PC-3 (cell line): ENCODE data around the gene OR8A1.
"Not testable (repeated sequence)": the region's sequence is repeated elsewhere in the genome, so short reads cannot be mapped to it uniquely, and the experiment has no call there.

ENCODE experiments used
- CTCF ChIP-seq: fragments of 300-600 bp; sonication (generic); conservative IDR thresholded peaks from 2 replicates; pipeline ENCODE4 v1.5.1; 2017; ENCODE audit warnings: antibody characterized with exemption, low read depth, mild to moderate bottlenecking, low read length
- EZH2 ChIP-seq: fragments of 300-600 bp; sonication (generic); IDR thresholded peaks from one replicate; pipeline ENCODE4 v1.6.1; 2017; ENCODE audit warnings: antibody characterized with exemption, mild to moderate bottlenecking, low read length; ENCODE audit not compliant: unreplicated experiment
- EZH2phosphoT487 ChIP-seq: fragments of 300-600 bp; sonication (generic); IDR thresholded peaks from 2 replicates; pipeline ENCODE4 v1.6.1; 2018; ENCODE audit warnings: mild to moderate bottlenecking, antibody characterized with exemption, low read length, borderline replicate concordance

- not testable (repeated sequence) for TF ChIP-seq CTCF, EZH2, EZH2phosphoT487
Observed at GRCh38 chr11:124602723-124603122, 32.9 kb downstream of the OR8A1 start.
